Stimulated activated CD8-positive, alpha-beta memory T cell treated with anti-CD3 and anti-CD28 coated beads, Interleukin-4, amount 100 ng/mL, for 4 hours (primary cell): ENCODE results near the gene BRD9.

ENCODE experiments used
- DNase-seq, 2 donors: peaks; one replicate each; pipeline ENCODE4 v3.0.0-alpha.2; 2020; ENCODE audit warnings: low read depth in 2 of 2, low spot score in 1 of 2

The BRD9 gene

DNA sequence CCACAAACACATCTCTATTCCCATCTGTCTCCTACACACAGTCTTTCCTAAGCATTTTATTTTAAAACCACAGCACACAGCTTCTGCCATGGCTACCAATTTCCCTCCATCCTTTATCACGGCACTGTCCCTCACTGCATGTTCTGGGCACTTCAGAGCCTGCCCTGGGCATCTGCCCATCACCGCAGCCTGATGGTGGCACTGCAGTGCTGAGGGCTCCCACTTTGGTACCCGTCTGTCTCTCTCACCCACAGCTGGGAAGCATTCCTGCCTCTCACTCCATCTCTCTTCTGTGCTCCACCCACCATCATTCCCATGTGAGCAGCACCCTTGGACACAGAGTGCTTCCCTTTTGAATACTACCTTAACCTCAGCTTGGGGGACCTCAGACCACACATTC, 73.5 kb downstream of the BRD9 start:
- DNase-seq = no peak

DNA sequence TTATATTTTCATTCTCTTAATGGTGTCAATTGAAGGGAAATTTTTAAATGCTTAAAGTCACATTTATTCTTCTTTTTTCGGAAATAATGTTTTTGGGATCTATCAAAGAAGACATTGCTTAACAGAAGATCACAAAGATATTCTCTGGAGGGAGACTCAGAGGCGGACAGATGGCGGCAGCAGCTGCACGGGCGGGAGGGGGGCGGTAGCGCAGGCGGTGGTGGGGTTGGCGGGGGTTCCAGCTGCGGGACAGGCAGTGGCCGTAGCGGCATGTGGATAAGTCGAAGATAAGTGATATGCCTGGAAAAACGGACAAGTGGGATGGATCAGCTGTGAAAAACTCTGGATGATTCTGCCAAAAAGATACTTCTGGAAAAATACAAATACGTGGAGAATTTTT, 76.4 kb downstream of the BRD9 start:
- no peak for DNase-seq

GRCh38 chr5:815449-815848, 77.2 kb downstream of the BRD9 start:
- DNase-seq = no peak
